ENCODE measurements around the gene DHRS7. TPM values are rescaled to one million over a fixed set of nuclear protein-coding genes. Genes with fewer than 3 reads are reported as not detected.
A peak's percentile ranks its signal among the peaks of the same experiment; 100 is the strongest.

Gene DHRS7
- total RNA-seq, 1 experiment from 2014 or later: 97.6 TPM

- Histone ChIP-seq H3K9me3 (replicated peaks) (no peaks in the 10 kb centered on the region), H3K4me1 (replicated peaks) (peaks cover 30% of the 10 kb centered on the region), H3K4me3 (no peak overlapping the region), H3K36me3 (peaks cover 59% of the 10 kb centered on the region), H3K27ac (peak overlapping the region; percentile 96), H3K27me3 (replicated peaks) (no peaks in the 10 kb centered on the region)
- no peak for DNase-seq (ENCODE audit: low read depth in 1 of 2, low spot score in 2 of 2)
These were observed 70.0 kb downstream of the DHRS7 start for GRCh38 chr14:60095231-60095630.

- peaks cover 30% of the 10 kb centered on the region for H3K4me1 ChIP-seq (replicated peaks)
- H3K27me3 ChIP-seq (replicated peaks): no peaks in the 10 kb centered on the region
- peak overlapping the region; percentile 74 for H3K4me3 ChIP-seq
- H3K9me3 ChIP-seq (replicated peaks): no peaks in the 10 kb centered on the region
- peak; percentile 79 to 80 for DNase-seq (ENCODE audit: low read depth in 1 of 2, low spot score in 2 of 2)
- H3K36me3 ChIP-seq: peaks cover 51% of the 10 kb centered on the region
- H3K27ac ChIP-seq: peak overlapping the region; percentile 96
These were observed 70.8 kb downstream of the DHRS7 start for GRCh38 chr14:60094306-60094897.

Other genes with a start within 250 kb of the DHRS7 start
- not detected in 2 replicates for gene LRRC9, start 245.3 kb downstream of the DHRS7 start, total RNA-seq (2014; rRNA removed; shearing (Covaris generic))
- 130 and 159 TPM in 2 replicates for gene PCNX4, start 73.5 kb downstream of the DHRS7 start, total RNA-seq (2014; rRNA removed; shearing (Covaris generic))
- 7.8 and 13.7 TPM in 2 replicates for gene PPM1A, start 83.8 kb upstream of the DHRS7 start, total RNA-seq (2014; rRNA removed; shearing (Covaris generic))